Prostate gland (tissue), 2 donors: ENCODE data around the gene SGPL1. TPM values are rescaled to one million over a fixed set of nuclear protein-coding genes. Genes with fewer than 3 reads are reported as not detected.

Experiments
- DNase-seq: peaks from one replicate; pipeline ENCODE4 v3.0.0-alpha.2; 2019; ENCODE audit warnings: low spot score
- H3K27ac ChIP-seq, 2 donors: fragments of 200-600 bp; sonication (generic); 2 replicates each; pipeline ENCODE4 v1.5.1; 2017 to 2019
- H3K27me3 ChIP-seq: fragments of 200-600 bp; sonication (generic); replicated peaks from 2 replicates; pipeline ENCODE4 v1.5.1; 2019; ENCODE audit not compliant: insufficient read depth
- H3K36me3 ChIP-seq, 2 donors: fragments of 200-600 bp; sonication (generic); 1 replicate in 1 of 2; 2 replicates in 1 of 2; pipeline versions ENCODE4 v1.5.1 to v1.8.1; 2017 to 2019
- H3K4me1 ChIP-seq: fragments of 200-600 bp; sonication (generic); replicated peaks from 2 replicates; pipeline ENCODE4 v1.5.1; 2019
- H3K4me3 ChIP-seq, 2 donors: fragments of 200-600 bp; sonication (generic); 2 replicates each; pipeline ENCODE4 v1.5.1; 2017 to 2019
- H3K9me3 ChIP-seq: fragments of 200-600 bp; sonication (generic); 2 replicates; pipeline ENCODE4 v1.5.1; 2017
- POLR2A ChIP-seq: fragments of 450-650 bp; IDR thresholded peaks from one replicate; pipeline ENCODE4 v1.6.1; 2016; ENCODE audit warnings: antibody characterized with exemption, mild to moderate bottlenecking
- POLR2AphosphoS5 ChIP-seq: sonication (generic); formaldehyde crosslinking; IDR thresholded peaks from one replicate; pipeline ENCODE4 v1.6.1; 2017; ENCODE audit warnings: antibody characterized with exemption
- WGBS: methylation state at CpG from one replicate; pipeline ENCODE4 v1.1.5; 2018; 5-methylcytosine and 5-hydroxymethylcytosine counted together
- intact Hi-C: fragments of 100-400 bp; cut with DNase I; formaldehyde crosslinking; loops from one replicate; pipeline ENCODE4 v1.14.2; 2022
- total RNA-seq, 2 donors: library from RNA; depleted of rRNA; stranded (reverse); fragments of >200 nt; gene quantifications; one replicate each; pipeline ENCODE4 v1.1.0, GENCODE V29; 2016
- TF ChIP-seq, protein P1 (sequence below), 4 experiments: fragments of 200-600 bp in 2 of 4; fragments of 450-650 bp in 2 of 4; sonication (generic) in 2 of 4; IDR thresholded peaks; 1 replicate in 3 of 4; 2 replicates in 1 of 4; pipeline ENCODE4 v1.5.1; 2016 to 2019; ENCODE audit warnings: antibody characterized with exemption in 4 of 4, mild to moderate bottlenecking in 2 of 4, moderate library complexity in 2 of 4

Gene SGPL1
- total RNA-seq, 2 donors from 2014 or later = 52.6 to 64.4 TPM

GRCh38 chr10:70863470-70864160 is 47.9 kb downstream of the SGPL1 start:
- no peak for DNase-seq
- no peak overlapping the region for H3K4me3 ChIP-seq
- H3K27me3 ChIP-seq = no peaks in the 10 kb centered on the region
- no peaks in the 10 kb centered on the region for H3K36me3 ChIP-seq
- H3K4me1 ChIP-seq = peaks cover 3% of the 10 kb centered on the region
- TF ChIP-seq, protein P1, sequence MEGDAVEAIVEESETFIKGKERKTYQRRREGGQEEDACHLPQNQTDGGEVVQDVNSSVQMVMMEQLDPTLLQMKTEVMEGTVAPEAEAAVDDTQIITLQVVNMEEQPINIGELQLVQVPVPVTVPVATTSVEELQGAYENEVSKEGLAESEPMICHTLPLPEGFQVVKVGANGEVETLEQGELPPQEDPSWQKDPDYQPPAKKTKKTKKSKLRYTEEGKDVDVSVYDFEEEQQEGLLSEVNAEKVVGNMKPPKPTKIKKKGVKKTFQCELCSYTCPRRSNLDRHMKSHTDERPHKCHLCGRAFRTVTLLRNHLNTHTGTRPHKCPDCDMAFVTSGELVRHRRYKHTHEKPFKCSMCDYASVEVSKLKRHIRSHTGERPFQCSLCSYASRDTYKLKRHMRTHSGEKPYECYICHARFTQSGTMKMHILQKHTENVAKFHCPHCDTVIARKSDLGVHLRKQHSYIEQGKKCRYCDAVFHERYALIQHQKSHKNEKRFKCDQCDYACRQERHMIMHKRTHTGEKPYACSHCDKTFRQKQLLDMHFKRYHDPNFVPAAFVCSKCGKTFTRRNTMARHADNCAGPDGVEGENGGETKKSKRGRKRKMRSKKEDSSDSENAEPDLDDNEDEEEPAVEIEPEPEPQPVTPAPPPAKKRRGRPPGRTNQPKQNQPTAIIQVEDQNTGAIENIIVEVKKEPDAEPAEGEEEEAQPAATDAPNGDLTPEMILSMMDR (IDR thresholded peaks at IDR 0.05) = no peak
- TF ChIP-seq POLR2AphosphoS5 = no peak
- TF ChIP-seq POLR2A = no peak
- no peaks in the 10 kb centered on the region for H3K9me3 ChIP-seq
- intact Hi-C loops = no loop called here
- H3K27ac ChIP-seq = no peak overlapping the region

GRCh38 chr10:70864935-70865334 is 49.2 kb downstream of the SGPL1 start:
- Histone ChIP-seq H3K27ac (no peak overlapping the region), H3K4me3 (no peak overlapping the region), H3K27me3 (no peaks in the 10 kb centered on the region), H3K9me3 (no peaks in the 10 kb centered on the region), H3K4me1 (peaks cover 3% of the 10 kb centered on the region), H3K36me3 (no peaks in the 10 kb centered on the region)
- TF ChIP-seq, protein P1 (IDR thresholded peaks at IDR 0.05) = no peak
- no peak for TF ChIP-seq POLR2AphosphoS5
- no peak for TF ChIP-seq POLR2A
- no peak for DNase-seq
- intact Hi-C loops = no loop called here
- WGBS = 88% methylated on average over 1 of the region's 1 CpG

DNA sequence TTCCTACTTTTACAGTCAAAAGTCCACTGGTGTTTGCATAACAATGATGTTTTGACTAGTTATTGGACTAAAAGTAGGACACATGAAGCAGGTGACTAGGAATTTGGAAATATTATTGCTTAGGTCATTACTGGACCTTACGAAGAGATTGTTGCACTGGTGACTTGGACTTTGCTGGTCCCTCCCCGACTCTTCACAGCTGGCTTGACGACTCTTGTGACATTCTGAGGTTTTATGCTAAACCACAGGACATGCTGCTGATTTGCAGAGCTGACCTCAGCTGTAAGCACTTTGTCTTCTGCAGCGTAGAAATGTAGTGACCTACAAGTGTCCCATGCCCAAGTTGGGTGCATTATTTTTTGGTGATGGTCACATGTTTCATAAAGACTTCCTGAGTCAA is 50.7 kb downstream of the SGPL1 start:
- intact Hi-C loops = no loop called here
- 86% methylated on average over 4 of the region's 4 CpGs for WGBS
- Histone ChIP-seq H3K27ac (peak overlapping the region; percentile 26 to 31), H3K27me3 (no peaks in the 10 kb centered on the region), H3K36me3 (no peaks in the 10 kb centered on the region), H3K4me3 (no peak overlapping the region), H3K4me1 (peaks cover 3% of the 10 kb centered on the region), H3K9me3 (no peaks in the 10 kb centered on the region)
- no peak for DNase-seq
- TF ChIP-seq POLR2AphosphoS5 (no peak), POLR2A (no peak)
- TF ChIP-seq, protein P1 (IDR thresholded peaks at IDR 0.05) = no peak

GRCh38 chr10:70872291-70872690 is 56.5 kb downstream of the SGPL1 start:
- WGBS = 93% methylated on average over 7 of the region's 7 CpGs
- no peaks in the 10 kb centered on the region for H3K36me3 ChIP-seq
- no peaks in the 10 kb centered on the region for H3K9me3 ChIP-seq
- H3K27me3 ChIP-seq = no peaks in the 10 kb centered on the region
- no peak for TF ChIP-seq POLR2AphosphoS5
- TF ChIP-seq, protein P1 (IDR thresholded peaks at IDR 0.05) = no peak
- no peak for TF ChIP-seq POLR2A
- intact Hi-C loops = no loop called here
- DNase-seq = no peak
- no peak overlapping the region for H3K27ac ChIP-seq
- H3K4me3 ChIP-seq = no peak overlapping the region
- no peaks in the 10 kb centered on the region for H3K4me1 ChIP-seq

DNA sequence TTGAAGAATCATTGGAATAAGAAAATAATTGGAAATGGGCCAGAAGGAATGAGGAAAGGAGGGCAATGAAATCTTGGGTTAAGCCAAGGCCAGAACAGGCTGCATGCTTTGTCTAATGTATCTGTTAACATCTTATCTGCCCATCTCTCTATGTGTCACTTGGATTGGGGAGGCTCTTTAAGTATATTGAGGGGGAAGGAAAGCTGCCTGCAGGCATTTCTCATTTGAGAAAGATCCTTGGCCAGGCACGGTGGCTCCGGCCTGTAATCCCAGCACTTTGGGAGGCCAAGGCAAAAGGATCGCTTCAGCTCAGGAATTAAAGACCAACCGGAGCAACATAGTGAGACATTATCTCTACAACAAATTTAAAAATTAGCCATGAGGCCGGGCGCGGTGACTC is 58.3 kb downstream of the SGPL1 start:
- H3K4me3 ChIP-seq = no peak overlapping the region
- TF ChIP-seq POLR2AphosphoS5 = no peak
- TF ChIP-seq POLR2A = no peak
- TF ChIP-seq, protein P1 (IDR thresholded peaks at IDR 0.05) = no peak
- H3K27me3 ChIP-seq = no peaks in the 10 kb centered on the region
- no peak for DNase-seq
- intact Hi-C loops = no loop called here
- peaks cover 4% of the 10 kb centered on the region for H3K4me1 ChIP-seq
- H3K9me3 ChIP-seq = no peaks in the 10 kb centered on the region
- H3K36me3 ChIP-seq = no peaks in the 10 kb centered on the region
- no peak overlapping the region for H3K27ac ChIP-seq
- 66% methylated on average over 7 of the region's 7 CpGs for WGBS
